DND-41 (cell line): Measurements from ENCODE around the gene GTPBP6.

ENCODE experiments used
- CTCF ChIP-seq: IDR thresholded peaks from 2 replicates; pipeline ENCODE4 v1.5.1; 2012; ENCODE audit warnings: borderline replicate concordance, low read length, moderate library complexity, mild to moderate bottlenecking; ENCODE audit not compliant: poor library complexity, severe bottlenecking; ENCODE audit errors: extremely low read depth
- EZH2 ChIP-seq: IDR thresholded peaks from 3 replicates; pipeline ENCODE4 v1.6.1; 2012; ENCODE audit warnings: borderline replicate concordance, low read depth, mild to moderate bottlenecking, moderate library complexity, low read length, inconsistent platforms; ENCODE audit not compliant: severe bottlenecking

GRCh38 chrX:345020-345925 is 26.7 kb upstream of the GTPBP6 start:
- no peak for TF ChIP-seq CTCF
- no peak for TF ChIP-seq EZH2
